Fibroblast of skin of abdomen (primary cell): Measurements from ENCODE around the gene XYLB.

Source experiments
- DNase-seq: peaks from one replicate; pipeline ENCODE4 v3.0.0-alpha.2; 2013

The XYLB gene

DNA sequence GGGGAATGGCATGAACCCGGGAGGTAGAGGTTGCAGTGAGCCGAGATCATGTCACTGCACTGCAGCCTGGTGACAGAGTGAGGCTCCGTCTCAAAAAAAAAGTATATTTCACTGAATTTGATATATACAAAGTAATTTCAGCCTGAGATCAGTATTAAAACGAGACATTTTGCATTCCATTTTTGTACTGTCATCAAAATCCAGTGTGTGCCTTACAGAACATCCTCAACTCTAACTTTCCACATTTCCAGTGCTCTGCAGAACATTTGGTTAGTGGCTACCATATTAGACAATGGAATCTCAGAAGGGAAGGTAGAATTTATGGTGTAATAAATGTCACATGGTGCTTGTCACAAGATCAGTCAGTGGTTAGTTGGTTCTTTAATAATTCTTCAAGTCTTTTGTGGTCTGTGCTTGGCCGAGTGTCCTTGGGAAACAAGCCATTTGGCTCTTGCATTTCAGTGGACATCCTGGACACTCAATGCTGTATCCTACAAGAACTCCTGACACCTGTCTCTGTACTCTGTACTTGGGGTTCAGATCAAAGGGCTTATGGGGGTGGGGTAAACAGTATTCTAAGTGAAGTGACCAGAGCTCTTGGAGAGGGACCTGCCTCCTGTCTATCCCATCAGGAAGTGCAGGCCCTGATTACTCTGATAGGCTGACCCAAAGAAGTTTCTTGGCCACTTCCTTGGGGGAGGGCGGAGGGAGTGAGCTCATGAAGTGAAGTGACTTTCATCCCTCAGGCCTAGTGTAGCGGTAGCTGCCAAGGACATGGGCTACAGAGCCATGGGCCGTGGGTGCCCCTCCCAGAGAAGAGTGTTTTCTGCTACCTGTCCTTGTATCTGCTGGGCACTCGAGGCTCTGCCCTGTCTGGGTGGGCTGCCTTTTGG is 110.8 kb downstream of the XYLB start:
- no peak for DNase-seq

DNA sequence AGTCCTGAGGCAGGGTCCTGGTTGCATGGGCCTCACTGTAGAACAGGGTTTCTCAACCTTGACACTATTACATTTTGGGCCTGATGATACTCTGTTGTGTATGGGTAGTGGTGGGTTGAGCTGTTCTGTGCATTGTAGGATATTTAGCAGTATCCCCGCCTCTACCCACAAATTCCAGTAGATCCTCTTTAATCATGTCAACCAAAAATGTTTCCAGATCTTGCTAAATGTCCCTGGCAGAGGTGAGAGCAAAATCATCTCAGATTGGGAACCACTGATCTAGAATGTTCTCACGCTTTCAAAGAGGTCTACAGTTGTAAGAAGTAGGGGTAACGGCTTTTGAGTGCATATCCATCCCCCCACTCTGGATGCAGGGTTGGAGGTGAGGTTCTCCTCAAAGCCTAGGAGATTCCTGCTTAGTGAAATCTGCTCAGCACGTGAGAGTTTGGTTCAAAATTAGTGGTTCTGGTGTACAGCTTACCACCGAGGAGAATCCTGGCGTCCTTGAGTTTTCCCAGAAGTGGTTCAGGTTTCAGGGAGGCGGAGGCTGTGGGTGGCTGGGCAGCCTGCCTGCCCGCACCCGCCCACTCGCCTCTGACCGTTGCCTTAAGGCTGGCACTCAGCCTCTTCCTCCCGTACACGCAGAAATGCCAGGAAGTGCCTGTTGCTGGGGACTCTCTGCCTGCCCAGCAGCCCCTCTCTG is 112.4 kb downstream of the XYLB start:
- no peak for DNase-seq

DNA sequence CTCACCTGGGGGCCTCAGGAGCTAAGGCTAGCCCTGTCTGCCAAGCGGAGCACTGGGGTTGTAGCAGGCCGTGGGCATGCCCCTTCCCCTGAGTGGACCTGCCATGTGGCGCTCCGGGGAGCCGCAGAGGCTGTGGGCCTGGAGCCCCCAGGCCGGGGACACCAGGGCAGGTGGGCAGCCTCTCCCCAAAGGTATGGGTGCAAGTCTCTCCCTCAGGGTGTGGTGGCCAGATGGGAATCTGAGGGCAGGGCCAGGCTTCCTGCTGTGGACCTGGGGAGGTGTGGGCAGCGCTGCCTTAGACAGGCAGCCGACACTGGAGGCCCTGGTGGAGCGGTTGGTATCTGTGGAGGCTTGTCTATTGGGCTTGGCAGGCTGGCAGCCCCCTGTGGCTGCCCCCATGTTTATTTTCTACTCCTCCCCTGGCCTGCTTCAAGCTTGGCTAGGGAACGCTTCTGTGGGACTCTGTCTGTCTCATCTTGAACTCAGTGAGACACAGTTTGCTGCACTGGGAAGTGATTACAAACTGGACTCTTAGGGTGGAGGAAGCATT is 113.0 kb downstream of the XYLB start:
- no peak for DNase-seq

DNA sequence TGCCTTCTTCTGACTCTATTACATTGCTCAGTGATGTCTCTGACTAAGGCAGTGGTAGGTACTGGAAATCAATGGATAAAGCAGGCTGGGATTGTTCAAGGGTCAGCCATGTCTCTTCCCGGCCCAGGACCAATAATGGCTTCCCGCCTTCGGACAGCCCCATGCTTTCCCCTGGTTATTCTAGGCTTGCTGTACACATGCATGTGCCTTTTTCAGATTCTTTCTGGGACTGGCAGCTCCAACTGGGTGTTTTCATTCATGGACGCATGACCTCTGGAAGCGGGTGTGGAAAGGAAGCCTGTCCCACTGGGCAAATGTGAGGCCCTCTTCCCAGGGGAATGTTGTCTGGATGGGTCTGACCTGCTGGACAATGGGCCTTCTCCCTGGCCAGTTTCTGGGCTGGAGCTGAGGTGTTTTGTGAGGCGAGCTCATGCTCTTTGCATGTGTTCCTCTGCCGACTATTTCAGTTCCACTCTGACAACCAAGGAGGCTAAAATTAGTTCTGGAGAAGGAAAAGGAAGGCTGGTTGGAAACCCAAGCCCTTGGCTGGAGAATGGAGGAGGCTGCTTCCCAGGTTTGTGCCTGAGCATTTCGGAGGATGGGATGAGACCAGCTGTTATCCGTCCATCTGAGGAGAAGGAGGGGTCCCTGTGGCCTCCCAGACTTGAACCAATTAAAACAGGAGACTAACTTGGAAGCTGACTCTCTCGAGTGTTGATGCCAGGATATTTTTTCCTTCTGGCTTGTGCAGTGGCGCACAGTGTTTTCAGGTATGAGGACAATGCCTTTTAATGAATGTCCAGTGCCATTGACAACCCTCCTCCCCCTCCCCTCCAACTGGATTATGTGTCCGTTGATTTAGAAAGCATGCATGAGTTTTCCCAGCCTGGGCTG is 114.0 kb downstream of the XYLB start:
- no peak for DNase-seq
